ENCODE data around the gene ZGPAT.

Gene ZGPAT

DNA sequence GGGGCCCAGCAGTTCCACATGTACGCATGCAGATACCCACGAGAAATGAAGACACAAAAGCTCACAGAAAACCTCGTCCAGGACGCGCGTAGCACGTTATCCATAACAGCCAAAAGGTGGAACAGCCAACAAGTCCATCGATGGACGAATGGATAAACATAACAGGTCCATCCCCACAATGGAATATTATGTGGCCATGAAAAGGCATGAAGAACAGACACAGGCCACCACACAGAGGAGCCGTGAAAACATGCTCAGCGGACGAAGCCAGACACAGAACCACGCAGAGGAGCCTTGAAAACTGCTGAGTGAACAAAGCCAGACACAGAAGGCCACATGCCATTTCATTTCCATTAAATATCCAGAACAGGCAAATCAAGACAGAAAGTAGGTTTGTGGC lies 69.8 kb downstream of the ZGPAT start:
- H3K36me3 ChIP-seq (ENCODE audit: insufficient read depth, low read length): no peaks in the 10 kb centered on the region
- no peaks in the 10 kb centered on the region for H3K9me2 ChIP-seq (replicated peaks; ENCODE audit: low read depth, low read length)
- H3F3A ChIP-seq (ENCODE audit: low read depth): no peaks in the 10 kb centered on the region
- no peak overlapping the region for H2AFZ ChIP-seq (ENCODE audit: low read length)
- TF ChIP-seq, protein P1, sequence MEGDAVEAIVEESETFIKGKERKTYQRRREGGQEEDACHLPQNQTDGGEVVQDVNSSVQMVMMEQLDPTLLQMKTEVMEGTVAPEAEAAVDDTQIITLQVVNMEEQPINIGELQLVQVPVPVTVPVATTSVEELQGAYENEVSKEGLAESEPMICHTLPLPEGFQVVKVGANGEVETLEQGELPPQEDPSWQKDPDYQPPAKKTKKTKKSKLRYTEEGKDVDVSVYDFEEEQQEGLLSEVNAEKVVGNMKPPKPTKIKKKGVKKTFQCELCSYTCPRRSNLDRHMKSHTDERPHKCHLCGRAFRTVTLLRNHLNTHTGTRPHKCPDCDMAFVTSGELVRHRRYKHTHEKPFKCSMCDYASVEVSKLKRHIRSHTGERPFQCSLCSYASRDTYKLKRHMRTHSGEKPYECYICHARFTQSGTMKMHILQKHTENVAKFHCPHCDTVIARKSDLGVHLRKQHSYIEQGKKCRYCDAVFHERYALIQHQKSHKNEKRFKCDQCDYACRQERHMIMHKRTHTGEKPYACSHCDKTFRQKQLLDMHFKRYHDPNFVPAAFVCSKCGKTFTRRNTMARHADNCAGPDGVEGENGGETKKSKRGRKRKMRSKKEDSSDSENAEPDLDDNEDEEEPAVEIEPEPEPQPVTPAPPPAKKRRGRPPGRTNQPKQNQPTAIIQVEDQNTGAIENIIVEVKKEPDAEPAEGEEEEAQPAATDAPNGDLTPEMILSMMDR (conservative IDR thresholded peaks at IDR 0.05; ENCODE audit: low read length): no peak
- H3K9me3 ChIP-seq (ENCODE audit: insufficient read depth, low read depth, low read length): no peaks in the 10 kb centered on the region
- no peak overlapping the region for H3K4me2 ChIP-seq (ENCODE audit: low read depth, low read length, poor library complexity, severe bottlenecking)
- H4K20me1 ChIP-seq (ENCODE audit: insufficient read depth, low read length, poor library complexity, severe bottlenecking): no peaks in the 10 kb centered on the region
- no peak overlapping the region for H3K4me3 ChIP-seq (ENCODE audit: low read length, poor library complexity, severe bottlenecking)
- H3K4me1 ChIP-seq (ENCODE audit: insufficient read depth, low read length, poor library complexity, severe bottlenecking): no peaks in the 10 kb centered on the region
- H3K9ac ChIP-seq (ENCODE audit: low read depth, low read length, poor library complexity, severe bottlenecking): no peak overlapping the region
- no peaks in the 10 kb centered on the region for H3K79me2 ChIP-seq (ENCODE audit: insufficient read depth, low read length)
- no peaks in the 10 kb centered on the region for H3K27me3 ChIP-seq (ENCODE audit: insufficient read depth, low read length, poor library complexity, severe bottlenecking)

DNA sequence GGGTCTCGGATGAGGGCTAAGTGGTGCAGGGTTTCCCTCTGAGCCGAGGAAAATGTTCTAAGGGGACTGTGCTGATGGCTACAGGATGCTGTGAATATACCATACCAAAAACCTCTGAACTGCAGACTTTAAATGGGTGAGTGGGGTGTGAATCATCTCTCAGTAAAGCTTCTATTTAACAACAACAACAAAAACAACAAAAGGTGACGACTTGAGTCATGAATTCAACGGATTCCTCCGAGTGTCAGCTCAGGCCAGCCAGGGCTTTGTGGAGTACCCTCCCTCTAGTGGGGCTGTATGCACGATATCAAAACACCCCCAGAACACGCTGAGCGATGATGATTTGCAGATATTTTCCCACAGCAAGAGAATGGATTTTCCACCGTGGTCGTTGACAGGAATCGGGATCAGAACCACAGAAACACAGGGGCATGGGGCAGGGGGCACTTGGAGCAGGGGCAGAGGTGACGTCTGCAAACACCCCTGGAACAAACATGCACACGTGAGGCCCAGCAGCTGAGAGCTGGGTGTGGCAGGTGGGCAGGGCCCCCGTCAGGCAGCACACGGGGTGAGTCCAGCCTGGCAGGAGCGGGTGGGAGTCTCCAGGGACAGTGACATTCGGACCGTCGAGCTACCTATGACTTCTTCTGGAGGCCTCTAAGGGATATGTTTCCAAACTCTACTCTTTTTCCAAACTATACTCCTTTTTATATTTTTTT lies 70.4 kb downstream of the ZGPAT start:
- Histone ChIP-seq H3K79me2 (ENCODE audit: insufficient read depth, low read length) (no peaks in the 10 kb centered on the region), H3K9me3 (ENCODE audit: insufficient read depth, low read depth, low read length) (no peaks in the 10 kb centered on the region), H3K9ac (ENCODE audit: low read depth, low read length, poor library complexity, severe bottlenecking) (no peak overlapping the region), H3K27me3 (ENCODE audit: insufficient read depth, low read length, poor library complexity, severe bottlenecking) (no peaks in the 10 kb centered on the region), H3K4me2 (ENCODE audit: low read depth, low read length, poor library complexity, severe bottlenecking) (no peak overlapping the region), H4K20me1 (ENCODE audit: insufficient read depth, low read length, poor library complexity, severe bottlenecking) (no peaks in the 10 kb centered on the region), H3K9me2 (replicated peaks; ENCODE audit: low read depth, low read length) (no peaks in the 10 kb centered on the region), H3K36me3 (ENCODE audit: insufficient read depth, low read length) (no peaks in the 10 kb centered on the region), H3F3A (ENCODE audit: low read depth) (no peaks in the 10 kb centered on the region), H2AFZ (ENCODE audit: low read length) (no peak overlapping the region), H3K4me1 (ENCODE audit: insufficient read depth, low read length, poor library complexity, severe bottlenecking) (no peaks in the 10 kb centered on the region), H3K4me3 (ENCODE audit: low read length, poor library complexity, severe bottlenecking) (no peak overlapping the region)
- TF ChIP-seq, protein P1 (conservative IDR thresholded peaks at IDR 0.05; ENCODE audit: low read length): no peak
- no peak for TF ChIP-seq EZH2phosphoT487 (IDR thresholded peaks at IDR 0.05; ENCODE audit: borderline replicate concordance)

DNA sequence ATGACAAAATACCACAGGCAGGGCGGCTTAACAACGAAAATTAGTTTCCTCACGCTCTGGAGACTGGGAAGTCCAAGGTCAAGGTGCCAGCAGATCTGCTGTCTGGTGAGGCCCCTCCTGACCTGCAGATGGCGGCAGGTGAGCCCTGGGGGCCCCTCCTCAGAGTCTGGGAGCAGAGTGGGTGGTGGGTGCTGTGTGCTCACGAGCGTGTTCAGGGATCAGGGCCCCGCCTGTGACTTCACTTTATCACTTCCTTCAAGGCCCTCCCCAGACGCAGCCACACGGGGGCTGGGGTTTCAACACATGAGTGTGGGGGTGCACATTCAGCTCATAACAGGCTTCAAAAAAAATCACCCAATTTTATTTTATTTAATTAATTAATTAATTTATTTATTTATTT lies 71.0 kb downstream of the ZGPAT start:
- no peaks in the 10 kb centered on the region for H3K79me2 ChIP-seq (ENCODE audit: insufficient read depth, low read length)
- H2AFZ ChIP-seq (ENCODE audit: low read length): no peak overlapping the region
- H3K9me3 ChIP-seq (ENCODE audit: insufficient read depth, low read depth, low read length): no peaks in the 10 kb centered on the region
- TF ChIP-seq EZH2phosphoT487 (IDR thresholded peaks at IDR 0.05; ENCODE audit: borderline replicate concordance): no peak
- TF ChIP-seq, protein P1 (conservative IDR thresholded peaks at IDR 0.05; ENCODE audit: low read length): no peak; the same call in 1 of the 2 replicates
- H3K4me3 ChIP-seq (ENCODE audit: low read length, poor library complexity, severe bottlenecking): no peak overlapping the region
- no peaks in the 10 kb centered on the region for H4K20me1 ChIP-seq (ENCODE audit: insufficient read depth, low read length, poor library complexity, severe bottlenecking)
- no peaks in the 10 kb centered on the region for H3K36me3 ChIP-seq (ENCODE audit: insufficient read depth, low read length)
- no peak overlapping the region for H3K9ac ChIP-seq (ENCODE audit: low read depth, low read length, poor library complexity, severe bottlenecking)
- no peaks in the 10 kb centered on the region for H3K4me1 ChIP-seq (ENCODE audit: insufficient read depth, low read length, poor library complexity, severe bottlenecking)
- no peaks in the 10 kb centered on the region for H3K27me3 ChIP-seq (ENCODE audit: insufficient read depth, low read length, poor library complexity, severe bottlenecking)
- no peak overlapping the region for H3K4me2 ChIP-seq (ENCODE audit: low read depth, low read length, poor library complexity, severe bottlenecking)
- no peaks in the 10 kb centered on the region for H3F3A ChIP-seq (ENCODE audit: low read depth)
- no peaks in the 10 kb centered on the region for H3K9me2 ChIP-seq (replicated peaks; ENCODE audit: low read depth, low read length)
